GM12878 (cell line): ENCODE results near the gene SLC11A2. TPM values are rescaled to one million over a fixed set of nuclear protein-coding genes. Genes with fewer than 3 reads are reported as not detected.

Experiments used
- ATAC-seq: fragments of 200-7000 bp; cut with Tn5 transposase; 3 replicates; pipeline ENCODE4 v1.9.1; 2020; ENCODE audit warnings: mild to moderate bottlenecking, moderate library complexity
- BruUV-seq: library from RNA; stranded (reverse); fragments of 400-500 nt; replicated peaks from 2 replicates; lab custom pipeline; 2021; lab: Mats Ljungman, UMichigan
- CTCF ChIA-PET: fragments of 300-600 bp; sonication (Branson Sonifier 250); formaldehyde crosslinking; extraction: SDS; loops from one replicate; lab custom pipeline; 2021; ENCODE audit warnings: inconsistent platforms; lab: Yijun Ruan, JAX
- POLR2A ChIA-PET: fragments of 350-600 bp; formaldehyde crosslinking; extraction: SDS; loops from one replicate; lab custom pipeline; 2021; ENCODE audit warnings: inconsistent platforms; lab: Charles Lee
- RAD21 ChIA-PET: fragments of 300-600 bp; sonication (Branson Sonifier 250); formaldehyde crosslinking; loops from one replicate; lab custom pipeline; 2023; ENCODE audit warnings: antibody characterized with exemption; ENCODE audit not compliant: unreplicated experiment; lab: Charles Lee
- SMC1A ChIA-PET: fragments of 300-600 bp; sonication (Branson Sonifier 250); formaldehyde crosslinking; loops from one replicate; lab custom pipeline; 2023; ENCODE audit not compliant: unreplicated experiment, uncharacterized antibody; lab: Charles Lee
- DNase-seq: peaks from one replicate; pipeline ENCODE4 v3.0.0-alpha.2; 2011; ENCODE audit warnings: low read depth, low spot score
- FAIRE-seq: peaks from 3 replicates; lab custom pipeline; 2011; peaks lifted over from hg19 to GRCh38; lab: Jason Lieb, UNC
- H2AFZ ChIP-seq: 2 replicates; pipeline ENCODE4 v1.6.0; 2011; ENCODE audit warnings: low read depth, low read length, control low read depth; ENCODE audit not compliant: control insufficient read depth
- H3K27ac ChIP-seq: 2 replicates; pipeline ENCODE4 v1.5.1; 2011; ENCODE audit warnings: control low read depth; ENCODE audit not compliant: control insufficient read depth, insufficient read depth
- H3K27me3 ChIP-seq, 2 experiments: replicated peaks in 1 of 2; 2 replicates each; pipeline versions ENCODE4 v1.6.0 to v1.6.1; 2011; ENCODE audit warnings: low read length in 1 of 2; ENCODE audit not compliant: control insufficient read depth in 2 of 2, insufficient read depth in 2 of 2
- H3K36me3 ChIP-seq, 2 experiments: 2 replicates each; pipeline ENCODE4 v1.5.1; 2011; ENCODE audit warnings: low read length in 1 of 2; ENCODE audit not compliant: control insufficient read depth in 2 of 2, insufficient read depth in 2 of 2
- H3K4me1 ChIP-seq: 2 replicates; pipeline ENCODE4 v1.6.1; 2011; ENCODE audit warnings: mild to moderate bottlenecking, low read length, moderate library complexity, mixed read lengths; ENCODE audit not compliant: control insufficient read depth, insufficient read depth
- H3K4me2 ChIP-seq: 2 replicates; pipeline ENCODE4 v1.6.0; 2011; ENCODE audit warnings: control low read depth; ENCODE audit not compliant: control insufficient read depth, insufficient read depth
- H3K4me3 ChIP-seq: fragments of 200-600 bp; sonication (generic); 2 replicates; pipeline ENCODE4 v1.5.1; 2016
- H3K79me2 ChIP-seq: 2 replicates; pipeline ENCODE4 v1.6.0; 2011; ENCODE audit warnings: low read length; ENCODE audit not compliant: control insufficient read depth, insufficient read depth
- H3K9ac ChIP-seq: 2 replicates; pipeline ENCODE4 v1.8.0; 2011; ENCODE audit warnings: low read length, control low read depth, mixed read lengths; ENCODE audit not compliant: control insufficient read depth, insufficient read depth
- H3K9me3 ChIP-seq: replicated peaks from 3 replicates; pipeline ENCODE4 v1.5.1; 2011; ENCODE audit warnings: mild to moderate bottlenecking, low read length; ENCODE audit not compliant: control insufficient read depth, insufficient read depth
- H4K20me1 ChIP-seq: 2 replicates; pipeline ENCODE4 v1.6.0; 2011; ENCODE audit not compliant: control insufficient read depth, insufficient read depth
- BRCA1 ChIP-seq: IDR thresholded peaks from 2 replicates; pipeline ENCODE4 v1.6.1; 2011; ENCODE audit warnings: low read depth, low read length, improper control_type of control experiment
- CBFB ChIP-seq: IDR thresholded peaks from 2 replicates; pipeline ENCODE4 v1.6.1; 2016; ENCODE audit warnings: antibody characterized with exemption, low read depth
- CHD1 ChIP-seq: IDR thresholded peaks from 2 replicates; pipeline ENCODE4 v1.6.1; 2012; ENCODE audit warnings: low read depth, low read length, improper control_type of control experiment
- CREM ChIP-seq: IDR thresholded peaks from 2 replicates; pipeline ENCODE4 v1.6.1; 2014; ENCODE audit warnings: antibody characterized with exemption, low read depth
- ETV6 ChIP-seq, 2 experiments: fragments of 450-650 bp in 1 of 2; IDR thresholded peaks in 1 of 2; conservative IDR thresholded peaks in 1 of 2; 2 replicates each; pipeline ENCODE4 v1.6.1; 2014; ENCODE audit warnings: antibody characterized with exemption in 1 of 2, borderline replicate concordance in 1 of 2, low read depth in 1 of 2, mild to moderate bottlenecking in 1 of 2, moderate library complexity in 1 of 2
- NR2C2 ChIP-seq: IDR thresholded peaks from 2 replicates; pipeline ENCODE4 v1.6.1; 2011; ENCODE audit warnings: borderline replicate concordance, low read depth; ENCODE audit not compliant: control insufficient read depth, insufficient read length
- PAX5 ChIP-seq: IDR thresholded peaks from 2 replicates; pipeline ENCODE4 v1.6.1; 2011; ENCODE audit warnings: low read depth, low read length, borderline replicate concordance
- PKNOX1 ChIP-seq: fragments of 450-650 bp; IDR thresholded peaks from 2 replicates; pipeline ENCODE4 v1.6.1; 2016; ENCODE audit warnings: mild to moderate bottlenecking
- WGBS: methylation state at CpG from one replicate; pipeline ENCODE4 v1.1.6; 2016; ENCODE audit warnings: low lambda C conversion rate; ENCODE audit not compliant: insufficient replicate concordance, insufficient coverage; ENCODE audit errors: missing lambda C conversion rate; 5-methylcytosine and 5-hydroxymethylcytosine counted together
- in situ Hi-C: fragments of 300-500 bp; cut with MboI; formaldehyde crosslinking; loops from 9 replicates; pipeline ENCODE4 v1.14.3; 2018; ENCODE audit warnings: mixed read lengths
- intact Hi-C: fragments of 100-400 bp; cut with micrococcal nuclease; formaldehyde crosslinking; loops from one replicate; pipeline ENCODE4 v1.14.2; 2022; ENCODE audit not compliant: unreplicated experiment
- polyA plus RNA-seq, 11 experiments: library from polyadenylated mRNA; depleted of rRNA in 4 of 11; unstranded in 6 of 11; stranded (reverse) in 5 of 11; fragments of >200 nt; fragmentation: Nextera tagmentation in 4 of 11; fragmentation: Illumina TruSeq in 1 of 11; extraction: Ambion mirVana in 4 of 11; extraction: Trizol in 1 of 11; gene quantifications; 1 replicate in 1 of 11; 2 replicates in 10 of 11; pipeline versions ENCODE4 v1.2.1 to v1.2.3, GENCODE V29; 2011 to 2016; ENCODE audit warnings: inconsistent platforms in 2 of 11, missing spikeins in 2 of 11, low read depth in 1 of 11
- total RNA-seq, 4 experiments: library from RNA; depleted of rRNA in 3 of 4; stranded (reverse); fragments of >200 nt in 3 of 4; fragmentation: Illumina TruSeq in 1 of 4; extraction: Trizol in 1 of 4; gene quantifications; 2 replicates each; pipeline versions ENCODE4 v1.2.1 to v1.2.3, GENCODE V29; 2013 to 2021
- TF ChIP-seq, protein P1 (sequence below): IDR thresholded peaks from 2 replicates; pipeline ENCODE4 v1.6.1; 2012; ENCODE audit warnings: improper control_type of control experiment, low read depth, low read length; ENCODE audit not compliant: insufficient replicate concordance
- TF ChIP-seq, protein P2 (sequence below): IDR thresholded peaks from 2 replicates; pipeline ENCODE4 v1.6.1; 2011; ENCODE audit warnings: low read depth, mild to moderate bottlenecking, low read length, moderate library complexity, borderline replicate concordance; ENCODE audit errors: extremely low read depth

The SLC11A2 gene
- total and polyA plus RNA-seq, 10 of the 15 experiments (the other 5 are each of a cell fraction or from before 2014, with no cell fraction given) = 6.2 to 29.4 (median 15.6) TPM

GRCh38 chr12:50949801-50950302 lies 76.3 kb downstream of the SLC11A2 start (continued):
- TF ChIP-seq PKNOX1 (no peak), CHD1 (no peak)

DNA sequence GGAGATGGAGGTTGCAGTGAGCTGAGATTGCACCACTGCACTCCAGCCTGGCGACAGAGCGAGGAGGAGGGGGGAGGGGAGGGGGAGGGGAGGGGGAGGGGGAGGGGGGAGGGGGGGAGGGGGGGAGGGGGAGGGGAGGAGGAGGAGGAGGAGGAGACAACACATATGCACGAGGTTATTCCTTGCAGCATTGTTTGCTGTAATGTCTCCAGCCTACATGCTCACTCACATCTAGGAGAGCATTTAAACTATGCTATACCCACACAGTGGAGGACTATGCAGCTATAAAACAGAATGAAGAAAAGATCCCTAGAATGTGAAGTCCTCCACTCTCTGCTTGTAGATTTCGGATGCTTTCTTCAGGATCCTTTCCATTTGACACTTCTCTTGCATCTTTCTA lies 77.4 kb downstream of the SLC11A2 start:
- ChIA-PET CTCF (interaction anchor here (1.0 kb wide), 1 partner anchor 24 kb away, joined by 3 read pairs; a partner anchor contains a TSS), RAD21 (no interaction called here), SMC1A (no interaction called here), POLR2A (interaction anchor here (0.6 kb wide), 1 partner anchor 76 kb away, joined by 3 read pairs; no protein-coding TSS in a partner anchor)
- Histone ChIP-seq H3K9ac (no peak overlapping the region), H3K36me3 (no peaks in the 10 kb centered on the region), H3K4me3 (no peak overlapping the region), H3K4me2 (no peak overlapping the region), H3K27ac (no peak overlapping the region), H2AFZ (no peak overlapping the region), H3K9me3 (no peaks in the 10 kb centered on the region; the same call in 2 of the 3 replicates), H4K20me1 (no peaks in the 10 kb centered on the region), H3K4me1 (no peaks in the 10 kb centered on the region), H3K79me2 (no peaks in the 10 kb centered on the region), H3K27me3 (no peaks in the 10 kb centered on the region; a peak in 1 of 4 replicates)
- ATAC-seq (no peak), FAIRE-seq (no peak), DNase-seq (no peak)
- intact Hi-C loops (no loop called here), in situ Hi-C loops (no loop called here)
- TF ChIP-seq, protein P1, sequence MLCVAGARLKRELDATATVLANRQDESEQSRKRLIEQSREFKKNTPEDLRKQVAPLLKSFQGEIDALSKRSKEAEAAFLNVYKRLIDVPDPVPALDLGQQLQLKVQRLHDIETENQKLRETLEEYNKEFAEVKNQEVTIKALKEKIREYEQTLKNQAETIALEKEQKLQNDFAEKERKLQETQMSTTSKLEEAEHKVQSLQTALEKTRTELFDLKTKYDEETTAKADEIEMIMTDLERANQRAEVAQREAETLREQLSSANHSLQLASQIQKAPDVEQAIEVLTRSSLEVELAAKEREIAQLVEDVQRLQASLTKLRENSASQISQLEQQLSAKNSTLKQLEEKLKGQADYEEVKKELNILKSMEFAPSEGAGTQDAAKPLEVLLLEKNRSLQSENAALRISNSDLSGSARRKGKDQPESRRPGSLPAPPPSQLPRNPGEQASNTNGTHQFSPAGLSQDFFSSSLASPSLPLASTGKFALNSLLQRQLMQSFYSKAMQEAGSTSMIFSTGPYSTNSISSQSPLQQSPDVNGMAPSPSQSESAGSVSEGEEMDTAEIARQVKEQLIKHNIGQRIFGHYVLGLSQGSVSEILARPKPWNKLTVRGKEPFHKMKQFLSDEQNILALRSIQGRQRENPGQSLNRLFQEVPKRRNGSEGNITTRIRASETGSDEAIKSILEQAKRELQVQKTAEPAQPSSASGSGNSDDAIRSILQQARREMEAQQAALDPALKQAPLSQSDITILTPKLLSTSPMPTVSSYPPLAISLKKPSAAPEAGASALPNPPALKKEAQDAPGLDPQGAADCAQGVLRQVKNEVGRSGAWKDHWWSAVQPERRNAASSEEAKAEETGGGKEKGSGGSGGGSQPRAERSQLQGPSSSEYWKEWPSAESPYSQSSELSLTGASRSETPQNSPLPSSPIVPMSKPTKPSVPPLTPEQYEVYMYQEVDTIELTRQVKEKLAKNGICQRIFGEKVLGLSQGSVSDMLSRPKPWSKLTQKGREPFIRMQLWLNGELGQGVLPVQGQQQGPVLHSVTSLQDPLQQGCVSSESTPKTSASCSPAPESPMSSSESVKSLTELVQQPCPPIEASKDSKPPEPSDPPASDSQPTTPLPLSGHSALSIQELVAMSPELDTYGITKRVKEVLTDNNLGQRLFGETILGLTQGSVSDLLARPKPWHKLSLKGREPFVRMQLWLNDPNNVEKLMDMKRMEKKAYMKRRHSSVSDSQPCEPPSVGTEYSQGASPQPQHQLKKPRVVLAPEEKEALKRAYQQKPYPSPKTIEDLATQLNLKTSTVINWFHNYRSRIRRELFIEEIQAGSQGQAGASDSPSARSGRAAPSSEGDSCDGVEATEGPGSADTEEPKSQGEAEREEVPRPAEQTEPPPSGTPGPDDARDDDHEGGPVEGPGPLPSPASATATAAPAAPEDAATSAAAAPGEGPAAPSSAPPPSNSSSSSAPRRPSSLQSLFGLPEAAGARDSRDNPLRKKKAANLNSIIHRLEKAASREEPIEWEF = no peak
- no peak for TF ChIP-seq CREM
- TF ChIP-seq NR2C2 = no peak
- TF ChIP-seq BRCA1 = no peak
- no peak for TF ChIP-seq ETV6 (conservative IDR thresholded peaks at IDR 0.05 in 1 of 2, IDR thresholded peaks at IDR 0.05 in 1 of 2; ENCODE audit: borderline replicate concordance in 1 of 2, low read depth in 1 of 2)
- no peak for TF ChIP-seq PAX5
- no peak for TF ChIP-seq CBFB
- TF ChIP-seq, protein P2, sequence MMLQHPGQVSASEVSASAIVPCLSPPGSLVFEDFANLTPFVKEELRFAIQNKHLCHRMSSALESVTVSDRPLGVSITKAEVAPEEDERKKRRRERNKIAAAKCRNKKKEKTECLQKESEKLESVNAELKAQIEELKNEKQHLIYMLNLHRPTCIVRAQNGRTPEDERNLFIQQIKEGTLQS = no peak
- WGBS = 33% methylated on average over 2 of the region's 4 CpGs
- BruUV-seq = no TSS peak
